Spleen (tissue), 7 donors: Measurements from ENCODE around the gene ABT1.

Experiments
- POLR2A ChIP-seq, 3 donors: fragments of 450-650 bp; IDR thresholded peaks; one replicate each; pipeline ENCODE4 v1.5.1; 2017; ENCODE audit warnings: antibody characterized with exemption in 3 of 3, mild to moderate bottlenecking in 1 of 3
- POLR2AphosphoS5 ChIP-seq, 3 donors: sonication (generic); formaldehyde crosslinking; IDR thresholded peaks; one replicate each; pipeline ENCODE4 v1.5.1; 2017; ENCODE audit warnings: antibody characterized with exemption in 3 of 3
- TF ChIP-seq, protein P1 (sequence below), 11 experiments: fragments of 200-600 bp in 7 of 11; fragments of 450-650 bp in 4 of 11; sonication (generic) in 4 of 11; IDR thresholded peaks in 8 of 11; conservative IDR thresholded peaks in 3 of 11; 1 replicate in 7 of 11; 2 replicates in 4 of 11; pipeline versions ENCODE4 v1.4.0 to v1.8.0; 2016 to 2021; ENCODE audit warnings: antibody characterized with exemption in 11 of 11, inconsistent platforms in 4 of 11, mild to moderate bottlenecking in 1 of 11
- donor health status: DM: no; HTN: no; CAD: no; lungs with moderate emphysema.
- donor health status: DM: no; HTN: no; CAD: no.
- donor health status: DM: no; HTN: no; CAD: no.

DNA sequence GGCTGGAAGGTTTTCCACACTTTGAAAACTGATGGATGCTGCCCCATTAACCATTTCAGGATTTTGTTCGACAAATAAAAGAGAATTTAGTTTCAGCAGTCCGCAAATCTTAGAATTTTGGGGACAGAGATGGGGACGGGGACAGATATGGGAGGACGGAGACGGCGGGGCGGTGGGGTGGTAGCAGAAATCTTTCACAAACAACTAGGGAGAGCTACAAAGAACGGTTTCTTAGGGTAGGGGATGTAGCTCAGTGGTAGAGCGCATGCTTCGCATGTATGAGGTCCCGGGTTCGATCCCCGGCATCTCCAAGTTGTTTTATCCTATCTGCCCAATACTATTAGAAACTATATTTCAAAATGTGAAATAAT, 43.5 kb upstream of the ABT1 start:
- TF ChIP-seq, protein P1, sequence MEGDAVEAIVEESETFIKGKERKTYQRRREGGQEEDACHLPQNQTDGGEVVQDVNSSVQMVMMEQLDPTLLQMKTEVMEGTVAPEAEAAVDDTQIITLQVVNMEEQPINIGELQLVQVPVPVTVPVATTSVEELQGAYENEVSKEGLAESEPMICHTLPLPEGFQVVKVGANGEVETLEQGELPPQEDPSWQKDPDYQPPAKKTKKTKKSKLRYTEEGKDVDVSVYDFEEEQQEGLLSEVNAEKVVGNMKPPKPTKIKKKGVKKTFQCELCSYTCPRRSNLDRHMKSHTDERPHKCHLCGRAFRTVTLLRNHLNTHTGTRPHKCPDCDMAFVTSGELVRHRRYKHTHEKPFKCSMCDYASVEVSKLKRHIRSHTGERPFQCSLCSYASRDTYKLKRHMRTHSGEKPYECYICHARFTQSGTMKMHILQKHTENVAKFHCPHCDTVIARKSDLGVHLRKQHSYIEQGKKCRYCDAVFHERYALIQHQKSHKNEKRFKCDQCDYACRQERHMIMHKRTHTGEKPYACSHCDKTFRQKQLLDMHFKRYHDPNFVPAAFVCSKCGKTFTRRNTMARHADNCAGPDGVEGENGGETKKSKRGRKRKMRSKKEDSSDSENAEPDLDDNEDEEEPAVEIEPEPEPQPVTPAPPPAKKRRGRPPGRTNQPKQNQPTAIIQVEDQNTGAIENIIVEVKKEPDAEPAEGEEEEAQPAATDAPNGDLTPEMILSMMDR (IDR thresholded peaks at IDR 0.05 in 8 of 11, conservative IDR thresholded peaks at IDR 0.05 in 3 of 11): no peak
- no peak for TF ChIP-seq POLR2A (IDR thresholded peaks at IDR 0.05)
- no peak for TF ChIP-seq POLR2AphosphoS5 (IDR thresholded peaks at IDR 0.05)
